Uterus (tissue), 4 donors: ENCODE results near the gene FN1. TPM values are rescaled to one million over a fixed set of nuclear protein-coding genes. Genes with fewer than 3 reads are reported as not detected.

Source experiments
- DNase-seq, 2 donors: peaks; one replicate each; pipeline ENCODE4 v3.0.0-alpha.2; 2019 to 2020
- H3K27ac ChIP-seq, 2 donors: fragments of 200-600 bp; sonication (generic); 1 replicate in 1 of 2; 2 replicates in 1 of 2; pipeline ENCODE4 v1.5.1; 2016 to 2018
- H3K27me3 ChIP-seq, 2 donors: fragments of 200-600 bp; sonication (generic); one replicate each; pipeline ENCODE4 v1.5.1; 2018 to 2019; ENCODE audit warnings: control low read depth in 1 of 2
- H3K36me3 ChIP-seq, 2 donors: fragments of 200-600 bp; sonication (generic); one replicate each; pipeline ENCODE4 v1.5.1; 2019; ENCODE audit warnings: control low read depth in 1 of 2
- H3K4me1 ChIP-seq, 2 donors: fragments of 200-600 bp; sonication (generic); one replicate each; pipeline ENCODE4 v1.5.1; 2018 to 2019; ENCODE audit warnings: control low read depth in 1 of 2
- H3K4me3 ChIP-seq, 2 donors: fragments of 200-600 bp; sonication (generic); 1 replicate in 1 of 2; 2 replicates in 1 of 2; pipeline ENCODE4 v1.5.1; 2018 to 2019; ENCODE audit warnings: mild to moderate bottlenecking in 1 of 2
- H3K9me3 ChIP-seq, 2 donors: fragments of 200-600 bp; sonication (generic); one replicate each; pipeline ENCODE4 v1.5.1; 2019; ENCODE audit warnings: control low read depth in 1 of 2
- POLR2A ChIP-seq, 2 donors: fragments of 450-650 bp; IDR thresholded peaks; one replicate each; pipeline ENCODE4 v1.6.1; 2016; ENCODE audit warnings: antibody characterized with exemption in 2 of 2, mild to moderate bottlenecking in 1 of 2, moderate library complexity in 1 of 2
- intact Hi-C: fragments of 100-400 bp; cut with DNase I; formaldehyde crosslinking; loops from one replicate; pipeline ENCODE4 v1.15.1; 2023; ENCODE audit warnings: low total_unique reads
- total RNA-seq, 4 donors: library from RNA; depleted of rRNA in 3 of 4; stranded (reverse); fragments of >200 nt in 3 of 4; gene quantifications; one replicate each; pipeline versions ENCODE4 v1.1.0 to v1.2.4, GENCODE V29; 2014 to 2023
- TF ChIP-seq, protein P1 (sequence below), 4 experiments: fragments of 200-600 bp in 2 of 4; fragments of 450-650 bp in 2 of 4; sonication (generic) in 2 of 4; IDR thresholded peaks; one replicate each; pipeline ENCODE4 v1.5.1; 2016 to 2019; ENCODE audit warnings: antibody characterized with exemption in 4 of 4, mild to moderate bottlenecking in 2 of 4, moderate library complexity in 1 of 4
- donor health status: DM: yes; HTN: yes; CAD: no.

Gene FN1
- total RNA-seq, 4 donors from 2014 or later = 218 to 1,074 (median 261) TPM

DNA sequence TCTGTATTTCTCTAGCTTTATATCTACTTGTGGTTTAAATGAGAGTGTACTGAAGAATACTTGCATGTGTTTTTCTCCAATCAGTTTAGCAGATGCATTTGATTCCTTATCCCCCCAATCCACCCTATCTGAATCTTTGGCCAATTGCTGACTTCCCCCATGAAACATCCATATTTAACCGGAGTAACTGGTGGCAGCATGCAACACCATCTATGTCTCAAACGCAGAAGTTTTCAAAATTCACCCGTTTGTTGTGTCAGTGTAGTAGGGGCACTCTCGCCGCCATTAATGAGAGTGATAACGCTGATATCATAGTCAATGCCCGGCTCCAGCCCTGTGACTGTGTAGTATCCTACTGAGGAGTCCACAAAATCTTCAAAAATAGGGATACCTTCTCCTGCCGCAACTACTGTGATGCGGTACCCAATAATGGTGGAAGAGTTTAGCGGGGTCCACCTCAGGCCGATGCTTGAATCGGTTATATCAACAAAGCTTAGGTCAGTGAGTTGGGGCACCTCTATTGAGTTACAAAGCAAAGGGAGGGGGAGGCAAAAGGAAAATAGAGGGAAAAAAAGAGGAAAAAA lies 43.1 kb downstream of the FN1 start:
- Histone ChIP-seq H3K4me1 (no peaks in the 10 kb centered on the region), H3K27me3 (no peaks in the 10 kb centered on the region), H3K27ac (no peak overlapping the region), H3K36me3 (peaks cover 0 to 3% of the 10 kb centered on the region in 2 donors), H3K9me3 (no peaks in the 10 kb centered on the region), H3K4me3 (no peak overlapping the region)
- TF ChIP-seq POLR2A (IDR thresholded peaks at IDR 0.05) = no peak
- TF ChIP-seq, protein P1, sequence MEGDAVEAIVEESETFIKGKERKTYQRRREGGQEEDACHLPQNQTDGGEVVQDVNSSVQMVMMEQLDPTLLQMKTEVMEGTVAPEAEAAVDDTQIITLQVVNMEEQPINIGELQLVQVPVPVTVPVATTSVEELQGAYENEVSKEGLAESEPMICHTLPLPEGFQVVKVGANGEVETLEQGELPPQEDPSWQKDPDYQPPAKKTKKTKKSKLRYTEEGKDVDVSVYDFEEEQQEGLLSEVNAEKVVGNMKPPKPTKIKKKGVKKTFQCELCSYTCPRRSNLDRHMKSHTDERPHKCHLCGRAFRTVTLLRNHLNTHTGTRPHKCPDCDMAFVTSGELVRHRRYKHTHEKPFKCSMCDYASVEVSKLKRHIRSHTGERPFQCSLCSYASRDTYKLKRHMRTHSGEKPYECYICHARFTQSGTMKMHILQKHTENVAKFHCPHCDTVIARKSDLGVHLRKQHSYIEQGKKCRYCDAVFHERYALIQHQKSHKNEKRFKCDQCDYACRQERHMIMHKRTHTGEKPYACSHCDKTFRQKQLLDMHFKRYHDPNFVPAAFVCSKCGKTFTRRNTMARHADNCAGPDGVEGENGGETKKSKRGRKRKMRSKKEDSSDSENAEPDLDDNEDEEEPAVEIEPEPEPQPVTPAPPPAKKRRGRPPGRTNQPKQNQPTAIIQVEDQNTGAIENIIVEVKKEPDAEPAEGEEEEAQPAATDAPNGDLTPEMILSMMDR (IDR thresholded peaks at IDR 0.05) = no peak
- no peak for DNase-seq
- intact Hi-C loops = no loop called here

DNA sequence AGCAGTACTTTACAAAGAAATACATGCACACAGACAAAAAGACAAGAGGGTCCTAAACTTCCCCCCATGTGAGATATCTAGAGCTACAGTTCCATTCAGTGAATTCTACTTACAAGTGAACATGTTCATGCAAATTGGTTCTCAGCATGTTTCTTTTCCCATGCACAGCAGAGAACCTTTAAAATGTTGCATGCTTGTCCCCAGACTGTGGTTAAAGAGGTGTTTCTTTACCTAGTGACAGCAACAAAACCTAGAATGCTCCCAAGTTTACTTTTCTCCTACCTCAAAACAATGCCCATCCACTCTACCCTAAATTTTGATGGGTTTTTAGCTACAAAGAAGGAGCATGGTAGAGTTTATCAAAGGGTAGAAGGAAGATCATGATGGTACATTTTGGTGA lies 43.7 kb downstream of the FN1 start:
- H3K27ac ChIP-seq = no peak overlapping the region
- intact Hi-C loops = no loop called here
- H3K36me3 ChIP-seq = peaks cover 0 to 3% of the 10 kb centered on the region in 2 donors
- H3K27me3 ChIP-seq = no peaks in the 10 kb centered on the region
- H3K4me3 ChIP-seq = no peak overlapping the region
- DNase-seq = no peak
- no peaks in the 10 kb centered on the region for H3K4me1 ChIP-seq
- TF ChIP-seq, protein P1 (IDR thresholded peaks at IDR 0.05) = no peak
- no peak for TF ChIP-seq POLR2A (IDR thresholded peaks at IDR 0.05)
- H3K9me3 ChIP-seq = no peaks in the 10 kb centered on the region

DNA sequence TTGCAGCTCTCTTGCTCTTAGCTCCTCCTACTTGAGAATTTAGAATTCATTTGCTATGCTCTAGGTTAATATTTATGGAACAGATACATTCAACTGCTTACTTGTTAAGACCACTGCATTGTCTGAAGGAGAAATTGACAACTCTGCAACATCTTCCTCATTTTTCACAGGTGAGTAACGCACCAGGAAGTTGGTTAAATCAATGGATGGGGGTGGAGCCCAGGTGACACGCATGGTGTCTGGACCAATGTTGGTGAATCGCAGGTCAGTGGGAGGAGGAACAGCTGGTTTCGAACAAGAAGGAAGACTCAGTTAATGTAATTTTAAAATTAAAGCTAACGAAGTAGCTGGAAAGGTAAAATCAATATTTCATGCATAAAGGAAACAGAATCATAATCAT lies 44.3 kb downstream of the FN1 start:
- Histone ChIP-seq H3K4me1 (no peaks in the 10 kb centered on the region), H3K36me3 (peaks cover 0 to 3% of the 10 kb centered on the region in 2 donors), H3K27me3 (no peaks in the 10 kb centered on the region), H3K9me3 (no peaks in the 10 kb centered on the region), H3K4me3 (no peak overlapping the region), H3K27ac (no peak overlapping the region)
- intact Hi-C loops = no loop called here
- TF ChIP-seq, protein P1 (IDR thresholded peaks at IDR 0.05) = no peak
- no peak for DNase-seq

DNA sequence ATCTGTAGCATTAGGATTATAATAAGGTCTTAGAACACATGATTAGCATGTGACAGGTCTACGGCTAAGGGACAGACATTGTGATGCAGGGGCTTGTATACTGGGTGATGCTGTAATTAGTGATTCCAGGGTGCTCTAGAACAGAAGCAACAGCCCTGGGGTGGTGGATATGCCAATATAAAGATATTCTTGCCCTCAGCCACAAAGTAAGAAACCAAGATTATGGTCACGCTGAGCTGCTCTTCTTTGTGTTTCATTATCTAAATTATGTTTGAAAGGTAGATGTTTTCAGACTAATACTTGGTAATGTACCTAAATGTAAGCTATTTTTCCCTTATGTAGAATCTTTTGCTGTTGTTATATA lies 45.3 kb downstream of the FN1 start:
- Histone ChIP-seq H3K27me3 (no peaks in the 10 kb centered on the region), H3K4me3 (no peak overlapping the region), H3K36me3 (peaks cover 0 to 3% of the 10 kb centered on the region in 2 donors), H3K27ac (no peak overlapping the region), H3K9me3 (no peaks in the 10 kb centered on the region), H3K4me1 (no peaks in the 10 kb centered on the region)
- DNase-seq = no peak
- no peak for TF ChIP-seq POLR2A (IDR thresholded peaks at IDR 0.05)
- TF ChIP-seq, protein P1 (IDR thresholded peaks at IDR 0.05) = no peak
- intact Hi-C loops = no loop called here

DNA sequence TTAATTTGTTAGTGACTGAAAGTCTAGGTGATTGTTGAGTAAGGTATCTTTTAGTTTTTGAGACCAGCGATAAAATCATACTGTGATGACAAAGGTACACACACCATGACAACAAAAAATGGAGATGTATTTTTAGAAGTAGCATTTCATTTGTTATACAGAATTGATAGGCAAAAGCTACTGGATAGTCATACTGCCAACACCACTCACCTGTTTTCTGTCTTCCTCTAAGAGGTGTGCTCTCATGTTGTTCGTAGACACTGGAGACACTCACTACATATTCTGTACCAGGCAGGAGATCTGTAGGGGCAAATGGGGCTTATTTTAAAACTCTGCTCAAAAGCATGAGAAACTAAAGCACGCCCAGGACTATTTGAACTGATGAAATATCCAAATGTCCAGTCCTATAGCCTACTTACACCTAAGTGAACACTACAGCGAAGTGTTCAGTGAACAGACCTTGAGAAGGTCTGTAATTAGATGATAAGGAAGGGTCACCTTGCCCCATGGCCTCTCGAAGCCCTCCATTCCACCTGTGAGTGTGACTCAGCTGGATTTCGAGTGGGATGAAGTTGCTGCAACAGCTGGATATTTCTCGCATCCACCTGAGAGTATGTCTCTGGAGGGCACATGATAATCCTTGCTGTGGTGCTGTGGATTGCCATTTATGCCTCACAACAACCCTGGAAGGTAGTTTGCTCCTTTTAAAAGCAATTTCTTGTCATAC lies 47.7 kb downstream of the FN1 start:
- DNase-seq = no peak
- Histone ChIP-seq H3K9me3 (no peaks in the 10 kb centered on the region), H3K27ac (no peak overlapping the region), H3K36me3 (peaks cover 0 to 3% of the 10 kb centered on the region in 2 donors), H3K4me1 (no peaks in the 10 kb centered on the region), H3K4me3 (no peak overlapping the region), H3K27me3 (no peaks in the 10 kb centered on the region)
- intact Hi-C loops = no loop called here
- TF ChIP-seq, protein P1 (IDR thresholded peaks at IDR 0.05) = no peak
- no peak for TF ChIP-seq POLR2A (IDR thresholded peaks at IDR 0.05)
